HS-5 (cell line): ENCODE data around the gene KCNIP2.

ENCODE experiments used
- DNase-seq: peaks from one replicate; pipeline ENCODE4 v3.0.0-alpha.2; 2012; ENCODE audit warnings: low read depth

Gene KCNIP2

GRCh38 chr10:101782811-101783735 is 60.5 kb downstream of the KCNIP2 start, which contains the start of gene NPM3:
Gene NPM3 (minus strand): TSS chr10:101783446. CDS start chr10:101783390, 56 bp downstream.
- DNase-seq = peak; percentile 40

GRCh38 chr10:101781984-101782810 is 61.4 kb downstream of the KCNIP2 start:
- DNase-seq = no peak

- no peak for DNase-seq
Observed at GRCh38 chr10:101781655-101781983, 62.0 kb downstream of the KCNIP2 start.

GRCh38 chr10:101780818-101781654 is 62.6 kb downstream of the KCNIP2 start:
- DNase-seq = no peak

DNA sequence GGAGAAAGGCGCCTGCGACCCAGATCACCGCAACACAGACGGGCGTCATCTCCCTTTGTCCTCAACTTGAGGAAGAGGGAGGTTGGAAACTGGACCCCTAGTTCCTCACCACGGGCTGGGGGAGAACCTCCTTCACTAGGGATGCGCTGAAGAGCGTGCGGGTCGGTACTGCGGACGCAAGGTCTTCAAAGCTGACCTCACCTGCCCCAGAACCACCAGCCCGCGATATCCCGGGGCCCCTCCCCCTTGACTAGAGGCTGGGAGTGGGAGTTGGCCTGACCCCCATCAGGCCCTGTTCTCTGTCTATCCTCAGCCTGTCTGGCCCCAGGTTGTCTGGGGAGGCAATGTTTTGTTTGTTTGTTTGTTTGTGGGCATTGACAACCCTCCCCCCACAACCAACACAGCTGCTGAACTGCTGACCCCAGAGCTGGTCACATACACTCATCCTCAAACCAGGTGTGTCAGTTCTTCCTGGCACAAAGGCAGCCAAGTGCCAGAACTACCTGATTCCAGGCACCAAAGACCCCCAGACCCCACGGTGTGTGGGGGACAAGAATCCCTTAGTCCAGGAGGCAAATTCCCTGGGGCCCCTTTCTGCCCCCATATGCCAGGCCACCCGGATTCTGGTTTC is 63.3 kb downstream of the KCNIP2 start:
- no peak for DNase-seq

DNA sequence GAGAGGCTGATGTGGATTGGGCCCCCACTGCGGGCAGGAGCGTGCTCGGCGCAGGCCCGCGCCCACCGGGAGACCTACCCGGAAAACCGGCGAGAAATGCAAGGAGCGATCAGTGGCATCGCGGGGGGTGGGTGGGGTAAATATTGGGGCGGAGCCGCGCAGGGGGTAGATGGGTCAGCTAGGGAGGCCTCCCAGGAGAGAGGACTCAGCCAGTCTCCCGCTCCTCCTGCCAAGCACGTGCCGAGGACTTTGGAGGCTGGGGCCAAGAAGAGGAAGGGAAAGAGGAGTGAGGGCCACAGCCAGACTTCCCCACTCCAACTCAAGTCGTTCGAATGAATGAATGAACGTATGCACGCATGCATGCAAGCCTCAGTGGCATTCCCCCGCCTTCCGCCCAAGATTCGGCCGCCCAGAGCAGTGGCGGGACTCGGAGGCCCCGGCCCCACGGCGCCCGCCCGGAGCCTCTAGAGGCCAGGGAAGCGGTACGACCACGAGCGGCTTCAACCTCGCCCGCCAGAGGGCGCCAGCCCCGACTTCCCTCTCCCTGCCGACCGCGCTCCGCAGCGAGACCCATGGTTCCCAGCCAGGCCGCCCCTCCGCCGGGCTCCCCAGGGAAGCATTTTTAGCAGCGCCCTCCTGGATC is 63.9 kb downstream of the KCNIP2 start:
- no peak for DNase-seq

DNA sequence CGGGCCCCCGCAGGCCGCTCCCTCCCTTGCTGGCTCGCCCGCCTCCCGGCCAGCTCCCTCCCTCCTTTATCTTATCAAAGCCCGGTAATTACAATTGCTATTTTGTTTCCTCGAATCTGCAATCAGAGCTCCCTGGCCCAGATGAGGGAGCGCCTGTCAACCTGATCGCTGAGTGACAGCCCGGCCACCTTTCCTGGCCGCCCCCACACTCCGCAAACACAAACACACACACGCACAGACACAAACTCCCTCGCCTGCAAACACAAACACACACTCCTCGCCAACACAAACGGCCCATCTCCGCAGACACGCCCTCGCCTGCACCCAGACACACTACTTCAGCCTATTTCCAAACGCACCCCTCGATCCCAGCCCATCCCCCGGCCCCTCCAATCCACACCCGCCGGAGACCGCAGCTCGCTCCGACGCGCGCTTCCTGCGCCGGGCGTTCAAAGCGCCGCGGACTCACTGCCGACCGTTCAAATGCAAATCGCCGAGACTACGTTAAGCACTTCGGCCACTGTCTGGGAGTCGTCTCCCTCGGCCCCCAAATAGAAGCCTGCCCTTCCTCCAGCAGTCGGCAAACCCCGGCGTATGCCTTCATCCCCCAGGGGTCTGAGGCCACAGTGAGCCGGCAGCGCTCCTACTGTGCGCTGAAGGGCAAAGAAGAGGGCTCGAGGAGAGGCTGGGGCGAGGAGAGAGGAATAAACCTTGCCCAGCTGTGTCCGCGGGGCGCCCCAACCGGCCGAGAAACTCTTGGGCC is 64.6 kb downstream of the KCNIP2 start:
- DNase-seq = no peak

DNA sequence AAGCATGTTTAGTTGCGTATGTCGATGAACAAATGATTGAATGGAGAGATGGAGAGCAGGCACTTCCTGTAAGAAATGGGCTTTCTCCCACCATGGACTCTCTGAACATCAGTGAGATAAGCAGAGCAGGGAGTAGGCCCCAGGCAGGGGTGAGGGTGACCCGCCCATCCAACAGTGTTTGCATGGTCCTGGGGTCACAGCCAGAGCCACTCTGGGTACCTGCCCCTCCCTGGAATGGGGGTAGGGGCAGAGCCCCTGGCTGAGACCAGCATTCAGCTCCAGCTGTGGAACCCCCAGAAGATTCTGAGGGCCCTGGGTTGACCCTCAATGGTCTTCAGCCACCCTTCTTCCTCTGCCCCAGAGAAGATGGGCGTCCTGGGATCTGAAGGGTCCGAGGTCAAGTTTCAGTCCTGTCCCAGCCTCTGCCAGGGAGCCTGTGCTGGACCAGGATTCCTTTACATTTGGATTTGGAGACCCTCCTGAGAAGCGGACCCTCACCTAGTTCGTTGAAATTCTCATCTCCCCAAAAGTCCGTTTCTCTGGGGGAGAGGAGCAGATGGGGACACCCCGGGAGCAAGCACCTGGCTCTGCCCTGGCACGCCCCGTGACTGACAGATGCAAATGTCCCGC is 65.3 kb downstream of the KCNIP2 start:
- no peak for DNase-seq

GRCh38 chr10:101777619-101778145 is 65.9 kb downstream of the KCNIP2 start:
- DNase-seq = no peak

GRCh38 chr10:101776161-101776817 is 67.3 kb downstream of the KCNIP2 start:
- DNase-seq = no peak
